ENCODE measurements around the gene ASMTL.
"Not testable (repeated sequence)": the region's sequence is repeated elsewhere in the genome, so short reads cannot be mapped to it uniquely, and the experiment has no call there.

The ASMTL gene

DNA sequence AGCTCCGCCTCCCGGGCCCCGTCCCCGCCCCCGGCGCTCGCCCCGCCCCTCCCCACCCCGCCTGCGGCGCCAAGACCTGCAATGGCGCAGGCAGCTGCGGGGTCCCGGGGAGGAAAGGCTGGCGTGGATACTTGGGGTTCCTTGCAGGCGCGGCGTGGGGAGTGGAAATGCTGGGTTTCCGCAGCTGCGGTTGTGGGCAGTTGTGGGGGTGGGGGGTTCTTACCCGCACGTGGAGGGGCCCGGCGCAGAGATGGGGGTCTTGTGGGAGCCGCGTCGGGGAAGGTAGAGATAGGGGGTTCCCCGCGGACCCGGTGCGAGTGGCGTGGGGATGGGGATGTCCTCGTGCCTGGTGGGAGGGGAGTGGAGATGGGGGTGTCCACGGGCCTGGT, 680 bp upstream of the ASMTL start:
- DNase-seq: no peak

DNA sequence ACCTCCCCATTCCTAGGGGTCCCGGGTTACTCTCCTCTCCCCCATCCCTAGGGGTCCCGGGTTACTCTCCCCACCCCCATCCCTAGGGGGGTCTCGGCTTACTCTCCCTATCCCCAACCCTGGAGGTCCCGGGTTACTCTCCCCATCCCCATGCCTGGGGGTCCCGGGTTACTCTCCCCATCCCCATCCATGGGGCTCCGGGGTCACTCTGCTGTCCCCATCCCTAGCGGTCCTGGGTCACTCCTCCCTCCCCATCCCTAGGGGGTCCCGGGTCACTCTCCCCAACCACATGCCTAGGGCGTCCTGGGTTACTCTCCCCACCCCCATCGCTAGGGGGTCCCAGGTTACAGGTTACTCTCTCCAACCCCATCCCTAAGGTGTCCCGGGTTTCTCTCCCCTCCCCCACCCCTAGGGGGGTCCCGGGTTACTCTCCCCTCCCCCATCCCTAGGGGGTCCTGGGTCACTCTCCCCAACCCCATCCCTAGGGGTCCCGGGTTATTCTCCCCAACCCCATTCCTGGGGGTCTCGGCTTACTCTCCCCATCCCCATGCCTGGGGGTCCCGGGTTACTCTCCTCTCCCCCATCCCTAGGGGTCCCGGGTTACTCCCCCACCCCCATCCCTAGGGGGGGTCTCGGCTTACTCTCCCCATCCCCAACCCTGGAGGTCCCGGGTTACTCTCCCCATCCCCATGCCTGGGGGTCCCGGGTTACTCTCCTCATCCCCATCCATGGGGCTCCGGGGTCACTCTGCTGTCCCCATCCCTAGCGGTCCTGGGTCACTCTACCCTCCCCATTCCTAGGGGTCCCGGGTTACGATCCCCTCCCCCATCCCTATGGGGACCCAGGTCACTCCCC, 821 bp downstream of the ASMTL start:
- DNase-seq: no peak

DNA sequence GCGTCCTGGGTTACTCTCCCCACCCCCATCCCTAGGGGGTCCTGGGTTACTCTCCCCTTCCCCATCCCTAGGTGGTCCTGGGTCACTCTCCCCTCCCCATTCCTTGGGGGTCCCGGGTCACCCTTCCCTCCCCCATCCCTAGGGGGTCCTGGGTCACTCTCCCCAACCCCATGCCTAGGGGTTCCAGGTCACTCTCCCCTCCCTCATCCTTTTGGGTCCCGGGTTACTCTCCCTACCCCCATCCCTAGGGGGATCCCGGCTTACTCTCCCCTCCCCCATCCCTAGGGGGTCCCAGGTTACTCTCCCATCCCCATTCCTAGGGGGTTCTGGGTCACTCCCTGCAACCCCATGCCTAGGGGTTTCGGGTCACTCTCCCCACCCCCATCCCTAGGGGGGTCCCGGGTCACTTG, 1.5 kb downstream of the ASMTL start:
- no peak for DNase-seq

- DNase-seq: no peak
Observed at GRCh38 chrX:1450361-1451161, 2.1 kb downstream of the ASMTL start.

GRCh38 chrX:1449823-1450149, 2.9 kb downstream of the ASMTL start:
- DNase-seq: no peak

GRCh38 chrX:1449036-1449822, 3.5 kb downstream of the ASMTL start:
- DNase-seq: no peak

DNA sequence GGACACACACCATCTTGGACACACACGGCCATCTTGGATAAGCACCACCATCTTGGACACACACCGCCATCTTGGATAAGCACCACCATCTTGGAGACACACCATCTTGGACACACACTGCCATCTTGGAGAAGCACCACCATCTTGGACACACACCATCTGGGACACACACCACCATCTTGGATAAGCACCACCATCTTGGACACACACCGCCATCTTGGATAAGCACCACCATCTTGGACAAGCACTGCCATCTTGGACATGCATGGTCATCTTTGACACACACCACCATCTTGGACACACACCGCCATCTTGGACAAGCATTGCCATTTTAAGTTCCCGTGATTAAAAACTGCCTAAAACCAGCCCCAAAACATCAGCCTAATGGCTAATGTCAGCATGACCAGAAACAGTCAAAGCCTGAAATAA, 4.1 kb downstream of the ASMTL start:
- not testable (repeated sequence) for DNase-seq

DNA sequence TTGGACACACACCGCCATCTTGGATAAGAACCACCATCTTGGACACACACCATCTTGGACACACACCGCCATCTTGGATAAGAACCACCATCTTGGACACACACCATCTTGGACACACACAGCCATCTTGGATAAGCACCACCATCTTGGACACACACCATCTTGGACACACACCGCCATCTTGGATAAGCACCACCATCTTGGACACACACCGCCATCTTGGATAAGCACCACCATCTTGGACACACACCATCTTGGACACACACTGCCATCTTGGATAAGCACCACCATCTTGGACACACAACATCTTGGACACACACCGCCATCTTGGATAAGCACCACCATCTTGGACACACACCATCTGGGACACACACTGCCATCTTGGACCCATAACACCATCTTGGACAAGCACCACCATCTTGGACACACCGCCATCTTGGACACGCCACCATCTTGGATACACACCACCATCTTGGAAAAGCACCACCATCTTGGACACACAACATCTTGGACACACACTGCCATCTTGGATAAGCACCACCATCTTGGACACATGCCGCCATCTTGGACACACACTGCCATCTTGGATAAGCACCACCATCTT, 4.6 kb downstream of the ASMTL start:
- DNase-seq: not testable (repeated sequence)

DNA sequence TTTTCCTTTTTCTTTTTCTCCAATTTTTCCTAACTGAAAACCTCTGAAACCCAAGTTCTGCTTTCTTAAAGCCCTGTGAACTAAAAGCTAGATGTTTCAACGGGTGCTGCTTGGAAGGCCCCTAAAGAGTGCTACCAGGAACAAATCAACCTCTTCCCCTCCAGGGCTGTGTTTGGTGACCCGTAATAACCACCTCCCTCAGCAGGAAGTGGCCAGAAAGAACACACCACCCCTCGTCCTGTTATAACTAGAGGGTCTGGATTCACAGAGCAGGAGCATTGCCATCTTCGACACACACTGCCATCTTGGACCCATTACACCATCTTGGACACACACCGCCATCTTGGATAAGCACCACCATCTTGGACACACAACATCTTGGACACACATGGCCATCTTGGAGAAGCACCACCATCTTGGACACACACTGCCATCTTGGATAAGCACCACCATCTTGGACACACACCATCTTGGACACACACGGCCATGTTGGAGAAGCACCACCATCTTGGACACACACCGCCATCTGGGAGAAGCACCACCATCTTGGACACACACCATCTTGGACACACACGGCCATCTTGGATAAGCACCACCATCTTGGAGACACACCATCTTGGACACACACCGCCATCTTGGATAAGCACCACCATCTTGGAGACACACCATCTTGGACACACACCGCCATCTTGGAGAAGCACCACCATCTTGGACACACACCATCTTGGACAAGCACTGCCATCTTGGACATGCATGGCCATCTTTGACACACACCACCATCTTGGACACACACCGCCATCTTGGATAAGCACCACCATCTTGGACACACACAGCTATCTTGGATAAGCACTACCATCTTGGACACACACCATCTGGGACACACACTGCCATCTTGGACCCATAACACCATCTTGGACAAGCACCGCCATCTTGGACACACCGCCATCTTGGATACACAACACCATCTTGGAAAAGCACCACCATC, 5.4 kb downstream of the ASMTL start:
- DNase-seq: not testable (repeated sequence)

GRCh38 chrX:1444561-1445500, 7.9 kb downstream of the ASMTL start:
- DNase-seq: no peak

GRCh38 chrX:1443496-1444075, 9.1 kb downstream of the ASMTL start:
- DNase-seq: no peak

- no peak for DNase-seq
Observed at GRCh38 chrX:1442724-1443367, 9.9 kb downstream of the ASMTL start.

- no peak for DNase-seq
Observed at GRCh38 chrX:1442016-1442665, 10.6 kb downstream of the ASMTL start.

- DNase-seq: no peak
Observed at GRCh38 chrX:1440506-1440905, 12.2 kb downstream of the ASMTL start.

DNA sequence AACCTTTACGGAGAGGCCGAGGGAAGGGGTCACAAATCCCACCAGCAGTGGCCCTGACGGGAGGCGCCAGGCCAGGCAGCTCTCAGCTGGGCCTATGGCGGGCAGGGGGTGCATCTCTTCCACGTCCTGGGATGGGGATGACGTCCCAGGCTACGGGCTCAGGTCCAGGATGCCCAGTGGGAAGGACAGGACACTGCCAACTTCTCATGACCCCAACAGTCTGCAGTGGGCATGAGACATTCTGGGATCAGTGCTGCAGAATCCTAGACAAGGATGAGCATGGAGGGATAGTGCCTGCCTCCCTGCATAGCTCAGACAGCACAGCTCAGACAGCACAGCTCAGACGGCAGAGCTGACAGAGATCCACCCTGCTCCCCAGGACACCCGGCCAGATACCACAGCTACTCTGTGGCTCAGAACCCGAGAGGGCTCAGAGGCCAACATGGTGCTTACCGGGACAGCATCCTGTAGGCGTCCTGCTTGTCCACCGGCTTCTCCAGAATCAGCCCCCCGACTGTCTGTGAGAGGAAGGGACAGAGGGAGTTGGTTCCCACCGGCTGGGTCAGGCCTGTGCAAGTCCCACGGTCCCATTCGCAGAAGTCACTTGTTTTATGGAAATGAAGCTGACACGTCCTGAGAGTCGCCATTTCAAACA, 17.3 kb downstream of the ASMTL start:
- no peak for DNase-seq

DNA sequence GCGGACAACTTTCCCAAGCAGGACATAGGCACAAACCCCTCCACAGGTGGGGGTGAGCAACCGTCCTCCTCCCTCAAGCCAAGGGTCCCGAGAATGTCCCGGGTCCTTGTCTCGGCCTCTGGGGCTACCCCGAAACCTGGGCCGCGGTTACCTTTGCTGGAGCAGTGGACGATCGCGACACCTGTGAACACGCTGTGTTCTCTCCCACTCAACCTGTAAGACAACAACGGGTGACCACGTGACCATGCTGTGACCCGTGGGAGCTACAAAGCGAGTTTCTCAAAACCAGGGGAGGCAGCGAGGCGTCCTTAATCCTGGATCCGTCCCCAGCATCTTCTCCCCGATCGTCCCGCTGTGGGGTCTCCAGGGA, 17.9 kb downstream of the ASMTL start:
- DNase-seq: no peak

- DNase-seq: no peak
Observed at GRCh38 chrX:1433646-1434357, 18.9 kb downstream of the ASMTL start.

DNA sequence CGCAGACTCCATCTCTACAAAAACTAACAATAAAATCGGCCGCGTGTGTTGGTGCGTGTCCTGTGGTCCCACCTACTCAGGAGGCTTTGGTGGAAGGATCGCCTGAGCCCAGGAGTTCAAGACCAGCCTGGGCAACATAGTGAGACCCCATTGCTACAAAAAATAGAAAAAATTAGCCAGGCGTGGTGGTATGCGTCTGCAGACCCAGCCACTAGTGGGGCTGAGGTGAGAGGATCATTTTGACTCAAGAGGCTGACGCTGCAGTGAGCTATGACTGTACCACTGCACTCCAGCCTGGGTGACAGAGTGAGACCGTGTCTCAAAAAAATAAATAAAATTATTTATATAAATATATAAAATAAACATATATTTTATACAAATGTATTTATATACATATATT, 22.3 kb downstream of the ASMTL start:
- no peak for DNase-seq
